Hematopoietic multipotent progenitor cell treated with erythropoietin and hydrocortisone succinate and interleukin-3 and kit ligand, for 4 days (in vitro differentiated cells): ENCODE data around the gene OLIG2.

Experiments used
- DNase-seq: peaks from one replicate; pipeline ENCODE4 v3.0.0-alpha.2; 2015

OLIG2 gene

GRCh38 chr21:33025489-33026442 lies at the start of gene OLIG2:
Gene OLIG2, plus strand, starts transcription at chr21:33025935. Its CDS starts 928 bp downstream, at chr21:33026863.
- DNase-seq, result peak; percentile 59

- no peak for DNase-seq
Observed at GRCh38 chr21:32976791-32977190, 48.9 kb upstream of the OLIG2 start.

GRCh38 chr21:32977216-32977615 lies 48.5 kb upstream of the OLIG2 start:
- no peak for DNase-seq

GRCh38 chr21:32978331-32979270 lies 47.1 kb upstream of the OLIG2 start:
- DNase-seq, result no peak

GRCh38 chr21:32979598-32980268 lies 46.0 kb upstream of the OLIG2 start:
- peak; percentile 17 for DNase-seq

GRCh38 chr21:32981096-32981495 lies 44.6 kb upstream of the OLIG2 start:
- DNase-seq, result no peak

- no peak for DNase-seq
Observed at GRCh38 chr21:32990666-32991065, 35.1 kb upstream of the OLIG2 start.

- no peak for DNase-seq
Observed at GRCh38 chr21:32991361-32991760, 34.4 kb upstream of the OLIG2 start.

- DNase-seq, result no peak
Observed at GRCh38 chr21:32993894-32994293, 31.8 kb upstream of the OLIG2 start.

- peak; percentile 65 for DNase-seq
Observed at GRCh38 chr21:32994305-32994704, 31.4 kb upstream of the OLIG2 start.

GRCh38 chr21:33007747-33008146 lies 18.0 kb upstream of the OLIG2 start:
- DNase-seq, result no peak

- DNase-seq, result no peak
Observed at GRCh38 chr21:33008333-33009051, 17.2 kb upstream of the OLIG2 start.

- no peak for DNase-seq
Observed at GRCh38 chr21:33010931-33011330, 14.8 kb upstream of the OLIG2 start.

GRCh38 chr21:33011462-33011861 lies 14.3 kb upstream of the OLIG2 start:
- DNase-seq, result no peak

GRCh38 chr21:33013626-33014025 lies 12.1 kb upstream of the OLIG2 start:
- no peak for DNase-seq

- DNase-seq, result no peak
Observed at GRCh38 chr21:33014331-33014730, 11.4 kb upstream of the OLIG2 start.

GRCh38 chr21:33015096-33015495 lies 10.6 kb upstream of the OLIG2 start:
- no peak for DNase-seq

GRCh38 chr21:33015756-33016155 lies 10.0 kb upstream of the OLIG2 start:
- DNase-seq, result no peak

- DNase-seq, result no peak
Observed at GRCh38 chr21:33018707-33019465, 6.8 kb upstream of the OLIG2 start.

- DNase-seq, result no peak
Observed at GRCh38 chr21:33019516-33019884, 6.2 kb upstream of the OLIG2 start.

- DNase-seq, result peak; percentile 50
Observed at GRCh38 chr21:33019885-33020557, 5.7 kb upstream of the OLIG2 start.
